HepG2 (cell line): ENCODE results near the gene RRAS. TPM values are rescaled to one million over a fixed set of nuclear protein-coding genes. Genes with fewer than 3 reads are reported as not detected.

Experiments
- ARNTL ChIP-seq: sonication (generic); formaldehyde crosslinking; IDR thresholded peaks from 2 replicates; pipeline ENCODE4 v1.4.0; 2020; ENCODE audit warnings: mild to moderate bottlenecking, missing genetic modification reagents
- DNMT3B ChIP-seq: conservative IDR thresholded peaks from 2 replicates; pipeline ENCODE4 v1.6.1; 2016; ENCODE audit warnings: missing biosample characterization, control low read depth
- HOXD1 ChIP-seq: sonication (generic); formaldehyde crosslinking; IDR thresholded peaks from 2 replicates; pipeline ENCODE4 v1.5.0; 2020; ENCODE audit warnings: missing genetic modification reagents
- NCOR1 ChIP-seq: fragments of 200-600 bp; sonication (generic); IDR thresholded peaks from 2 replicates; pipeline ENCODE4 v1.7.0; 2017; ENCODE audit warnings: antibody characterized with exemption, low read length, borderline replicate concordance
- RAD21 ChIP-seq: fragments of 450-650 bp; formaldehyde crosslinking; IDR thresholded peaks from 2 replicates; pipeline ENCODE4 v1.5.0; 2020; ENCODE audit warnings: mild to moderate bottlenecking
- RCOR2 ChIP-seq: IDR thresholded peaks from 2 replicates; pipeline ENCODE4 v1.6.1; 2016; ENCODE audit warnings: missing biosample characterization, missing genetic modification reagents
- RFX5 ChIP-seq: IDR thresholded peaks from 2 replicates; pipeline ENCODE4 v1.6.1; 2011; ENCODE audit warnings: low read depth, low read length, improper control_type of control experiment
- TCF12 ChIP-seq, 2 experiments: fragments of 450-650 bp in 1 of 2; sonication (generic) in 1 of 2; formaldehyde crosslinking in 1 of 2; IDR thresholded peaks; 2 replicates each; pipeline versions ENCODE4 v1.6.1 to v1.8.0; 2017 to 2022; ENCODE audit warnings: antibody characterized with exemption in 1 of 2, mild to moderate bottlenecking in 1 of 2, missing genetic modification reagents in 1 of 2, moderate library complexity in 1 of 2
- U2AF1 ChIP-seq: fragments of 200-400 bp; formaldehyde crosslinking; optimal IDR thresholded peaks from 2 replicates; pipeline ENCODE3; 2017; ENCODE audit warnings: mild to moderate bottlenecking, low read depth, low read length
- ZBED4 ChIP-seq: sonication (generic); formaldehyde crosslinking; IDR thresholded peaks from 2 replicates; pipeline ENCODE4 v1.4.0; 2020; ENCODE audit warnings: missing genetic modification reagents, borderline replicate concordance
- ZBTB26 ChIP-seq: IDR thresholded peaks from 2 replicates; pipeline ENCODE4 v1.6.1; 2016; ENCODE audit warnings: missing compliant biosample characterization, missing genetic modification reagents, borderline replicate concordance
- ZNF253 ChIP-seq: sonication (generic); formaldehyde crosslinking; IDR thresholded peaks from 2 replicates; pipeline ENCODE4 v1.8.0; 2022; ENCODE audit warnings: mild to moderate bottlenecking, missing genetic modification reagents, borderline replicate concordance
- ZNF549 ChIP-seq: sonication (generic); formaldehyde crosslinking; IDR thresholded peaks from 2 replicates; pipeline ENCODE4 v1.5.0; 2020; ENCODE audit warnings: missing genetic modification reagents
- polyA plus RNA-seq, 8 experiments: library from polyadenylated mRNA; depleted of rRNA in 3 of 8; stranded (reverse) in 7 of 8; unstranded in 1 of 8; fragments of >200 nt; fragmentation: Illumina TruSeq in 4 of 8; extraction: Trizol in 4 of 8; gene quantifications; 2 replicates each; pipeline versions ENCODE4 v1.2.1 to v1.2.3, GENCODE V29; 2011 to 2016; ENCODE audit warnings: low read depth in 4 of 8, missing spikeins in 1 of 8, mixed read lengths in 1 of 8; ENCODE audit not compliant: insufficient read depth in 1 of 8
- total RNA-seq, 5 experiments: library from RNA; depleted of rRNA; stranded (reverse); fragments of >200 nt; fragmentation: Illumina TruSeq; extraction: Trizol; gene quantifications; 2 replicates each; pipeline ENCODE4 v1.2.3, GENCODE V29; 2016; ENCODE audit warnings: low read depth in 1 of 5
- TF ChIP-seq, protein P1 (sequence below), 2 experiments: fragments of 450-650 bp in 1 of 2; sonication (generic) in 1 of 2; formaldehyde crosslinking; IDR thresholded peaks; 2 replicates each; pipeline versions ENCODE4 v1.5.0 to v1.8.0; 2020 to 2022; ENCODE audit warnings: mild to moderate bottlenecking in 1 of 2, missing genetic modification reagents in 1 of 2
- TF ChIP-seq, protein P2 (sequence below): IDR thresholded peaks from 2 replicates; pipeline ENCODE4 v1.6.1; 2012; ENCODE audit warnings: inconsistent platforms
- TF ChIP-seq, protein P3 (sequence below): sonication (generic); formaldehyde crosslinking; IDR thresholded peaks from 2 replicates; pipeline ENCODE4 v1.8.0; 2022; ENCODE audit warnings: missing genetic modification reagents, mild to moderate bottlenecking, moderate library complexity, borderline replicate concordance

The RRAS gene
- total and polyA plus RNA-seq, 2 of the 13 experiments (the other 11 are each of a cell fraction or from before 2014, with no cell fraction given) = 1.5 to 12.0 TPM

GRCh38 chr19:49640113-49640898, at the start of gene RRAS (continued):
- no peak for TF ChIP-seq ZBTB26 (CRISPR knock-in tag)
- TF ChIP-seq TCF12 (IDR thresholded peaks at IDR 0.05) = no peak
- TF ChIP-seq TCF12 (CRISPR knock-in tag; IDR thresholded peaks at IDR 0.05) = no peak
- TF ChIP-seq RAD21 = no peak
- TF ChIP-seq RFX5 = peak; percentile 31
- no peak for TF ChIP-seq RCOR2
- TF ChIP-seq ZNF253 (CRISPR knock-in tag) = no peak
- no peak for TF ChIP-seq HOXD1 (CRISPR knock-in tag)
- TF ChIP-seq, protein P1, sequence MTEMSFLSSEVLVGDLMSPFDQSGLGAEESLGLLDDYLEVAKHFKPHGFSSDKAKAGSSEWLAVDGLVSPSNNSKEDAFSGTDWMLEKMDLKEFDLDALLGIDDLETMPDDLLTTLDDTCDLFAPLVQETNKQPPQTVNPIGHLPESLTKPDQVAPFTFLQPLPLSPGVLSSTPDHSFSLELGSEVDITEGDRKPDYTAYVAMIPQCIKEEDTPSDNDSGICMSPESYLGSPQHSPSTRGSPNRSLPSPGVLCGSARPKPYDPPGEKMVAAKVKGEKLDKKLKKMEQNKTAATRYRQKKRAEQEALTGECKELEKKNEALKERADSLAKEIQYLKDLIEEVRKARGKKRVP (CRISPR knock-in tag; IDR thresholded peaks at IDR 0.05) = no peak
- TF ChIP-seq NCOR1 = peak; percentile 73; the same call in 1 of the 2 replicates
- TF ChIP-seq, protein P2, sequence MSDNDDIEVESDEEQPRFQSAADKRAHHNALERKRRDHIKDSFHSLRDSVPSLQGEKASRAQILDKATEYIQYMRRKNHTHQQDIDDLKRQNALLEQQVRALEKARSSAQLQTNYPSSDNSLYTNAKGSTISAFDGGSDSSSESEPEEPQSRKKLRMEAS = peak; percentile 46
- no peak for TF ChIP-seq ARNTL (CRISPR knock-in tag)
- no peak for TF ChIP-seq DNMT3B
- peak; percentile 86 for TF ChIP-seq U2AF1
- TF ChIP-seq, protein P3, sequence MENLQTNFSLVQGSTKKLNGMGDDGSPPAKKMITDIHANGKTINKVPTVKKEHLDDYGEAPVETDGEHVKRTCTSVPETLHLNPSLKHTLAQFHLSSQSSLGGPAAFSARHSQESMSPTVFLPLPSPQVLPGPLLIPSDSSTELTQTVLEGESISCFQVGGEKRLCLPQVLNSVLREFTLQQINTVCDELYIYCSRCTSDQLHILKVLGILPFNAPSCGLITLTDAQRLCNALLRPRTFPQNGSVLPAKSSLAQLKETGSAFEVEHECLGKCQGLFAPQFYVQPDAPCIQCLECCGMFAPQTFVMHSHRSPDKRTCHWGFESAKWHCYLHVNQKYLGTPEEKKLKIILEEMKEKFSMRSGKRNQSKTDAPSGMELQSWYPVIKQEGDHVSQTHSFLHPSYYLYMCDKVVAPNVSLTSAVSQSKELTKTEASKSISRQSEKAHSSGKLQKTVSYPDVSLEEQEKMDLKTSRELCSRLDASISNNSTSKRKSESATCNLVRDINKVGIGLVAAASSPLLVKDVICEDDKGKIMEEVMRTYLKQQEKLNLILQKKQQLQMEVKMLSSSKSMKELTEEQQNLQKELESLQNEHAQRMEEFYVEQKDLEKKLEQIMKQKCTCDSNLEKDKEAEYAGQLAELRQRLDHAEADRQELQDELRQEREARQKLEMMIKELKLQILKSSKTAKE = peak; percentile 88
- TF ChIP-seq ZBED4 (CRISPR knock-in tag) = peak; percentile 10; the same call in 1 of the 2 replicates
- TF ChIP-seq ZNF549 (CRISPR knock-in tag) = no peak
